ENCODE data around the gene CXCR4.

The CXCR4 gene

GRCh38 chr2:136114382-136114781, 3.6 kb downstream of the CXCR4 start:
- no peak overlapping the region for H3K27ac ChIP-seq
- no peak for TF ChIP-seq CTCF (IDR thresholded peaks at IDR 0.05)
- no peak for DNase-seq (ENCODE audit: low spot score)
- H3K4me3 ChIP-seq = no peak overlapping the region

GRCh38 chr2:136113209-136113971, 4.6 kb downstream of the CXCR4 start:
- no peak overlapping the region for H3K27ac ChIP-seq
- no peak overlapping the region for H3K4me3 ChIP-seq
- no peak for DNase-seq (ENCODE audit: low spot score)
- no peak for TF ChIP-seq CTCF (IDR thresholded peaks at IDR 0.05)

- no peak overlapping the region for H3K27ac ChIP-seq
- no peak for TF ChIP-seq CTCF (IDR thresholded peaks at IDR 0.05)
- H3K4me3 ChIP-seq = no peak overlapping the region
- no peak for DNase-seq (ENCODE audit: low spot score)
Observed at GRCh38 chr2:136112317-136113208, 5.4 kb downstream of the CXCR4 start.

- TF ChIP-seq CTCF (IDR thresholded peaks at IDR 0.05) = no peak
Observed at GRCh38 chr2:136111711-136112110, 6.2 kb downstream of the CXCR4 start.

GRCh38 chr2:136110526-136110925, 7.4 kb downstream of the CXCR4 start:
- no peak for DNase-seq (ENCODE audit: low spot score)
- no peak overlapping the region for H3K27ac ChIP-seq
- TF ChIP-seq CTCF (IDR thresholded peaks at IDR 0.05) = no peak
- H3K4me3 ChIP-seq = no peak overlapping the region

More at GRCh38 chr2:136111711-136112110, 6.2 kb downstream of the CXCR4 start:
- Histone ChIP-seq H3K27ac (no peak overlapping the region), H3K4me3 (no peak overlapping the region)
- no peak for DNase-seq (ENCODE audit: low spot score)

GRCh38 chr2:136108463-136108862, 9.5 kb downstream of the CXCR4 start:
- TF ChIP-seq CTCF (IDR thresholded peaks at IDR 0.05) = no peak
- no peak for DNase-seq (ENCODE audit: low spot score)
- Histone ChIP-seq H3K27ac (no peak overlapping the region), H3K4me3 (no peak overlapping the region)

Measured in coronary artery (tissue), 2 donors.